Caco-2 (cell line): ENCODE data around the gene EXOC6B. TPM values are rescaled to one million over a fixed set of nuclear protein-coding genes. Genes with fewer than 3 reads are reported as not detected.

Experiments used
- BruUV-seq: library from RNA; stranded (reverse); fragments of 400-500 nt; replicated peaks from 2 replicates; lab custom pipeline; 2021; lab: Mats Ljungman, UMichigan
- CTCF ChIA-PET: fragments of 300-600 bp; sonication (Branson Sonifier 250); formaldehyde crosslinking; loops from one replicate; lab custom pipeline; 2022; ENCODE audit warnings: antibody characterized with exemption; lab: Charles Lee
- POLR2A ChIA-PET: fragments of 300-600 bp; sonication (Branson Sonifier 250); formaldehyde crosslinking; loops from one replicate; lab custom pipeline; 2022; ENCODE audit warnings: antibody characterized with exemption; lab: Charles Lee
- DNase-seq, 2 experiments: peaks; one replicate each; pipeline versions ENCODE4 v3.0.0 to v3.0.0-alpha.2; 2020 to 2022
- H3K27me3 ChIP-seq: replicated peaks from 2 replicates; pipeline ENCODE4 v1.6.0; 2011; ENCODE audit warnings: low read length; ENCODE audit not compliant: control insufficient read depth, insufficient read depth
- H3K36me3 ChIP-seq: 2 replicates; pipeline ENCODE4 v1.5.1; 2011; ENCODE audit warnings: low read length; ENCODE audit not compliant: control insufficient read depth, insufficient read depth
- H3K4me1 ChIP-seq: fragments of 250-450 bp; sonication (Bioruptor Pico); 2 replicates; pipeline ENCODE4 v1.5.1; 2020; ENCODE audit warnings: mild to moderate bottlenecking
- H3K4me3 ChIP-seq: 2 replicates; pipeline ENCODE4 v1.5.1; 2011; ENCODE audit warnings: low read depth, mild to moderate bottlenecking, control low read depth, low read length
- H3K9me3 ChIP-seq: fragments of 250-450 bp; sonication (Bioruptor Pico); 2 replicates; pipeline ENCODE4 v1.5.1; 2020; ENCODE audit warnings: mild to moderate bottlenecking, moderate library complexity
- H3K27ac Mint-ChIP-seq: one replicate; pipeline ENCODE4 v1.8.0; 2022; ENCODE audit warnings: mixed read lengths; ENCODE audit not compliant: unreplicated experiment
- H3K27me3 Mint-ChIP-seq: one replicate; pipeline ENCODE4 v1.8.0; 2022; ENCODE audit warnings: mixed read lengths; ENCODE audit not compliant: insufficient read depth, unreplicated experiment
- H3K36me3 Mint-ChIP-seq: one replicate; pipeline ENCODE4 v1.8.0; 2022; ENCODE audit warnings: mild to moderate bottlenecking, mixed read lengths; ENCODE audit not compliant: insufficient read depth, unreplicated experiment
- H3K4me1 Mint-ChIP-seq: one replicate; pipeline ENCODE4 v1.8.0; 2022; ENCODE audit warnings: low read depth, mixed read lengths; ENCODE audit not compliant: unreplicated experiment
- H3K4me3 Mint-ChIP-seq: one replicate; pipeline ENCODE4 v1.8.0; 2022; ENCODE audit warnings: mild to moderate bottlenecking, moderate library complexity, mixed read lengths; ENCODE audit not compliant: unreplicated experiment
- H3K9me3 Mint-ChIP-seq: one replicate; pipeline ENCODE4 v1.8.0; 2022; ENCODE audit warnings: mixed read lengths; ENCODE audit not compliant: unreplicated experiment
- intact Hi-C: fragments of 100-400 bp; cut with micrococcal nuclease; formaldehyde crosslinking; loops from one replicate; pipeline ENCODE4 v1.10.0; 2022; ENCODE audit not compliant: unreplicated experiment
- total RNA-seq: library from RNA; stranded (reverse); gene quantifications from 2 replicates; pipeline ENCODE4 v1.2.3, GENCODE V29; 2022
- TF ChIP-seq, protein P1 (sequence below), 2 experiments: fragments of 200-600 bp in 1 of 2; IDR thresholded peaks; 1 replicate in 1 of 2; 2 replicates in 1 of 2; pipeline versions ENCODE4 v1.5.1 to v1.8.0; 2011 to 2022; ENCODE audit warnings: antibody characterized with exemption in 1 of 2, control low read depth in 1 of 2, inconsistent platforms in 1 of 2, low read depth in 1 of 2, low read length in 1 of 2, mild to moderate bottlenecking in 1 of 2, moderate library complexity in 1 of 2; ENCODE audit not compliant: insufficient read depth in 1 of 2, severe bottlenecking in 1 of 2, unreplicated experiment in 1 of 2

The EXOC6B gene
- total RNA-seq, 1 experiment from 2014 or later: 36.1 TPM

DNA sequence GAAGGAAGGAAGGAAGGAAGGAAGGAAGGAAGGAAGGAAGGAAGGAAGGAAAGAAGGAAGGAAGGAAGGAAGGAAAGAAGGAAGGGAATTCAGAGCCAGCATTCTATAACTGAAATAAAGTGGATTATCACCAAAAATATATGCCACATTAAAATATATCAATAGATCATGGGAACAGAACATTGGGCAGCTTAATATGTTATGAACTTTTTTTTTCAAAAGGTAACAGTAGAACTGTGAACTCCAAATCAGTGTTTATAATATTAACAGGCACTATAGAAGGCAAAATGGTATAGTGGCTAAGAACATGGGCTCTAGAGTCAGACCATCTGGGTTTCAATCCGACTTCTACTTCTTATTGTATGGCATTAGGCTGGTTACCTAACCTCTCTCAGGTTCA lies 313.5 kb downstream of the EXOC6B start:
- DNase-seq: no peak
- Histone ChIP-seq H3K4me3 (no peak overlapping the region), H3K4me1 (peaks cover 2% of the 10 kb centered on the region; the same call in 1 of the 2 replicates), H3K9me3 (no peaks in the 10 kb centered on the region), H3K36me3 (no peaks in the 10 kb centered on the region), H3K27me3 (no peaks in the 10 kb centered on the region)
- no peaks in the 10 kb centered on the region for H3K36me3 Mint-ChIP-seq
- ChIA-PET POLR2A (no interaction called here), CTCF (no interaction called here)
- no peak overlapping the region for H3K4me3 Mint-ChIP-seq
- H3K9me3 Mint-ChIP-seq: no peaks in the 10 kb centered on the region
- no peaks in the 10 kb centered on the region for H3K27me3 Mint-ChIP-seq
- TF ChIP-seq, protein P1, sequence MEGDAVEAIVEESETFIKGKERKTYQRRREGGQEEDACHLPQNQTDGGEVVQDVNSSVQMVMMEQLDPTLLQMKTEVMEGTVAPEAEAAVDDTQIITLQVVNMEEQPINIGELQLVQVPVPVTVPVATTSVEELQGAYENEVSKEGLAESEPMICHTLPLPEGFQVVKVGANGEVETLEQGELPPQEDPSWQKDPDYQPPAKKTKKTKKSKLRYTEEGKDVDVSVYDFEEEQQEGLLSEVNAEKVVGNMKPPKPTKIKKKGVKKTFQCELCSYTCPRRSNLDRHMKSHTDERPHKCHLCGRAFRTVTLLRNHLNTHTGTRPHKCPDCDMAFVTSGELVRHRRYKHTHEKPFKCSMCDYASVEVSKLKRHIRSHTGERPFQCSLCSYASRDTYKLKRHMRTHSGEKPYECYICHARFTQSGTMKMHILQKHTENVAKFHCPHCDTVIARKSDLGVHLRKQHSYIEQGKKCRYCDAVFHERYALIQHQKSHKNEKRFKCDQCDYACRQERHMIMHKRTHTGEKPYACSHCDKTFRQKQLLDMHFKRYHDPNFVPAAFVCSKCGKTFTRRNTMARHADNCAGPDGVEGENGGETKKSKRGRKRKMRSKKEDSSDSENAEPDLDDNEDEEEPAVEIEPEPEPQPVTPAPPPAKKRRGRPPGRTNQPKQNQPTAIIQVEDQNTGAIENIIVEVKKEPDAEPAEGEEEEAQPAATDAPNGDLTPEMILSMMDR (IDR thresholded peaks at IDR 0.05; ENCODE audit: insufficient read depth in 1 of 2, low read depth in 1 of 2, low read length in 1 of 2, severe bottlenecking in 1 of 2, unreplicated experiment in 1 of 2): no peak
- no TSS peak for BruUV-seq
- intact Hi-C loops: no loop called here
- no peak overlapping the region for H3K27ac Mint-ChIP-seq
- H3K4me1 Mint-ChIP-seq: no peaks in the 10 kb centered on the region

DNA sequence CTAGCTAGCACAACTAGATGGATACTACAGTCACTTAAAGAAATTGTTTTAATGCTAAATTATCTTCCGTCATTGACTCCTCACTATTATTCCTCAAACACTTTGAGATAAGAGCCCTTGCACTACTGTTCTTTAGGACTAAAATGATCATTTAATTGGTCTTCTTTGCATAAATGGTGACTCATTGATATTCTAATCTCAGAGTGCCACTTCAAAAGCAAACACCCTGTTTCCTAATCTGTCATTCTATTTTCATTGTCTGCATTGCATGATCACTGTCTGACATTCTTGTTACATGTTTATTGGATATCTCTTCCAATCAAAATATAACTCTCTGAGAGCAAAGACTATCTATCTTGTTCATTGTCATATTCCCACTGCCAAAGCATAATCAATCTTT lies 313.9 kb downstream of the EXOC6B start:
- H3K36me3 ChIP-seq: no peaks in the 10 kb centered on the region
- intact Hi-C loops: no loop called here
- ChIA-PET POLR2A (no interaction called here), CTCF (no interaction called here)
- no TSS peak for BruUV-seq
- H3K4me3 ChIP-seq: no peak overlapping the region
- H3K27me3 ChIP-seq: no peaks in the 10 kb centered on the region
- no peak overlapping the region for H3K27ac Mint-ChIP-seq
- H3K4me1 ChIP-seq: no peaks in the 10 kb centered on the region
- H3K9me3 Mint-ChIP-seq: no peaks in the 10 kb centered on the region
- no peaks in the 10 kb centered on the region for H3K9me3 ChIP-seq
- DNase-seq: no peak
- H3K27me3 Mint-ChIP-seq: no peaks in the 10 kb centered on the region
- TF ChIP-seq, protein P1 (IDR thresholded peaks at IDR 0.05; ENCODE audit: insufficient read depth in 1 of 2, low read depth in 1 of 2, low read length in 1 of 2, severe bottlenecking in 1 of 2, unreplicated experiment in 1 of 2): no peak
- H3K36me3 Mint-ChIP-seq: no peaks in the 10 kb centered on the region
- no peaks in the 10 kb centered on the region for H3K4me1 Mint-ChIP-seq
- no peak overlapping the region for H3K4me3 Mint-ChIP-seq

DNA sequence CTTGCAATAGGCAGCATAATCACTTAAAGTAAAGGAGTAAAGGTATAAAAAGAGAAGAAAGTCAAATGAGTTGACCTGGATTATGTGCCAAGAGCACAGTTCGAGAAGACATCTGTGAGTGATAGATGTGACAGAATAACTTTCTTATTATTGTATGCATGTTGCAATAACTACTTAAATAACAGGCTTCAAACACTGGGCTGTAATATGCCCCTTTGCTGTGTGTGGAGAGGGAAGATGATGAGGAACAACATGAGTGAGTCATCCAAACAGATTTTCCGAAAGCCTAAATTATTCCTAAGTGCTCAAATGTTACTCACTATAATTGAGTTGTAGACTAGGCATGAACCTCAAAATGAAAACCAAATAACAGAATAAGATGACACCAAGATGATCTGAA lies 328.1 kb downstream of the EXOC6B start:
- Mint-ChIP-seq H3K27ac (no peak overlapping the region), H3K4me3 (no peak overlapping the region)

More for the DNA sequence above, 328.1 kb downstream of the EXOC6B start:
- Mint-ChIP-seq H3K9me3 (peaks cover 7% of the 10 kb centered on the region), H3K36me3 (peaks cover 10% of the 10 kb centered on the region), H3K4me1 (peaks cover 7% of the 10 kb centered on the region), H3K27me3 (no peaks in the 10 kb centered on the region)
- intact Hi-C loops: no loop called here
- ChIA-PET POLR2A (no interaction called here), CTCF (no interaction called here)
- H3K27me3 ChIP-seq: no peaks in the 10 kb centered on the region
- H3K4me3 ChIP-seq: no peak overlapping the region
- no TSS peak for BruUV-seq
- no peaks in the 10 kb centered on the region for H3K9me3 ChIP-seq
- no peak for DNase-seq
- TF ChIP-seq, protein P1 (IDR thresholded peaks at IDR 0.05; ENCODE audit: insufficient read depth in 1 of 2, low read depth in 1 of 2, low read length in 1 of 2, severe bottlenecking in 1 of 2, unreplicated experiment in 1 of 2): no peak
- peaks cover 9% of the 10 kb centered on the region; the same call in 1 of the 2 replicates for H3K4me1 ChIP-seq
- no peaks in the 10 kb centered on the region for H3K36me3 ChIP-seq
